ENCODE results near the gene PRDM10. TPM values are rescaled to one million over a fixed set of nuclear protein-coding genes. Genes with fewer than 3 reads are reported as not detected.
"Not testable (repeated sequence)": the region's sequence is repeated elsewhere in the genome, so short reads cannot be mapped to it uniquely, and the experiment has no call there.

The PRDM10 gene
- total and polyA plus RNA-seq, 8 donors = 1.7 to 148 (median 7.0) TPM

- no peaks in the 10 kb centered on the region for H3K9me3 ChIP-seq
- H3K4me3 ChIP-seq = no peak overlapping the region
- 64 to 90% (median 83%) methylated on average over 1 of the region's 1 CpG for WGBS, 5 donors
- no peaks in the 10 kb centered on the region for H3K36me3 ChIP-seq
- no peaks in the 10 kb centered on the region for H3K27me3 ChIP-seq
- intact Hi-C loops (cut with DNase I; ENCODE audit: low total_unique reads) = no loop called here
- no peak for TF ChIP-seq POLR2AphosphoS5 (IDR thresholded peaks at IDR 0.05)
- TF ChIP-seq POLR2A (IDR thresholded peaks at IDR 0.05) = no peak
- TF ChIP-seq CTCF (IDR thresholded peaks at IDR 0.05) = no peak
- TF ChIP-seq EP300 (IDR thresholded peaks at IDR 0.05) = no peak
- no peak for DNase-seq
- peaks cover 0 to 23% (median 9%) of the 10 kb centered on the region in 4 donors for H3K4me1 ChIP-seq
- no peak overlapping the region for H3K27ac ChIP-seq
Observed at GRCh38 chr11:129973068-129973467, 29.6 kb downstream of the PRDM10 start.

GRCh38 chr11:129972611-129973010, 30.0 kb downstream of the PRDM10 start:
- DNase-seq = no peak
- Histone ChIP-seq H3K27me3 (no peaks in the 10 kb centered on the region), H3K36me3 (no peaks in the 10 kb centered on the region), H3K4me1 (peaks cover 0 to 26% (median 9%) of the 10 kb centered on the region in 4 donors), H3K4me3 (no peak overlapping the region), H3K27ac (no peak overlapping the region), H3K9me3 (no peaks in the 10 kb centered on the region)
- intact Hi-C loops (cut with DNase I; ENCODE audit: low total_unique reads) = no loop called here
- WGBS, 5 donors = 78 to 91% (median 85%) methylated on average over 5 of the region's 5 CpGs
- TF ChIP-seq CTCF (IDR thresholded peaks at IDR 0.05) (no peak), POLR2AphosphoS5 (IDR thresholded peaks at IDR 0.05) (no peak), POLR2A (IDR thresholded peaks at IDR 0.05) (no peak), EP300 (IDR thresholded peaks at IDR 0.05) (no peak)

GRCh38 chr11:129971856-129972255, 30.8 kb downstream of the PRDM10 start:
- H3K27me3 ChIP-seq; H3K36me3 ChIP-seq; intact Hi-C loops (cut with DNase I; ENCODE audit: low total_unique reads); H3K27ac ChIP-seq; H3K4me3 ChIP-seq; DNase-seq; H3K9me3 ChIP-seq: not testable (repeated sequence)
- peaks cover 0 to 26% (median 9%) of the 10 kb centered on the region in 4 donors for H3K4me1 ChIP-seq
- WGBS, 5 donors = 95 to 100% (median 98%) methylated on average over 8 to 29 of the region's 29 CpGs

- no peaks in the 10 kb centered on the region for H3K9me3 ChIP-seq
- no peak overlapping the region for H3K4me3 ChIP-seq
- intact Hi-C loops (cut with DNase I; ENCODE audit: low total_unique reads) = no loop called here
- no peak overlapping the region for H3K27ac ChIP-seq
- WGBS, 5 donors = 50 to 86% (median 81%) methylated on average over 2 of the region's 2 CpGs
- TF ChIP-seq CTCF (IDR thresholded peaks at IDR 0.05) (no peak), EP300 (IDR thresholded peaks at IDR 0.05) (no peak), POLR2AphosphoS5 (IDR thresholded peaks at IDR 0.05) (no peak), POLR2A (IDR thresholded peaks at IDR 0.05) (no peak)
- H3K27me3 ChIP-seq = no peaks in the 10 kb centered on the region
- H3K4me1 ChIP-seq = peaks cover 0 to 26% (median 9%) of the 10 kb centered on the region in 4 donors
- DNase-seq = no peak
- no peaks in the 10 kb centered on the region for H3K36me3 ChIP-seq
Observed at GRCh38 chr11:129969920-129970319, 32.7 kb downstream of the PRDM10 start.

- H3K4me3 ChIP-seq = no peak overlapping the region
Observed at GRCh38 chr11:129968591-129969419, 33.8 kb downstream of the PRDM10 start.

More at GRCh38 chr11:129968591-129969419, 33.8 kb downstream of the PRDM10 start:
- Histone ChIP-seq H3K9me3 (no peaks in the 10 kb centered on the region), H3K27ac (no peak overlapping the region), H3K36me3 (no peaks in the 10 kb centered on the region), H3K4me1 (peaks cover 0 to 22% (median 5%) of the 10 kb centered on the region in 4 donors), H3K27me3 (no peaks in the 10 kb centered on the region)
- intact Hi-C loops (cut with DNase I; ENCODE audit: low total_unique reads) = no loop called here
- no peak for TF ChIP-seq POLR2A (IDR thresholded peaks at IDR 0.05)
- no peak for TF ChIP-seq EP300 (IDR thresholded peaks at IDR 0.05)
- no peak for TF ChIP-seq POLR2AphosphoS5 (IDR thresholded peaks at IDR 0.05)
- no peak for TF ChIP-seq CTCF (IDR thresholded peaks at IDR 0.05)
- no peak for DNase-seq
- WGBS, 5 donors = 69 to 85% (median 83%) methylated on average over 9 of the region's 9 CpGs
